Activated CD8-positive, alpha-beta memory T cell treated with anti-CD3 and anti-CD28 coated beads, Interleukin-2, amount 10 ng/mL, durations not matched to agents 7 days and 5 days (primary cell): Measurements from ENCODE around the gene CCDC148. TPM values are rescaled to one million over a fixed set of nuclear protein-coding genes. Genes with fewer than 3 reads are reported as not detected.

Source experiments
- ATAC-seq: fragments of 150-1000 bp; cut with Tn5 transposase; one replicate; pipeline ENCODE4 v1.10.0; 2021; ENCODE audit warnings: moderate library complexity
- CTCF ChIA-PET: fragments of 350-600 bp; sonication (Branson Sonifier 250); formaldehyde crosslinking; loops from one replicate; lab custom pipeline; 2021; ENCODE audit warnings: antibody characterized with exemption; lab: Charles Lee
- DNase-seq: peaks from one replicate; pipeline ENCODE4 v3.0.0-alpha.2; 2020
- H3K27ac Mint-ChIP-seq: one replicate; pipeline ENCODE4 v1.8.0; 2021; ENCODE audit warnings: mild to moderate bottlenecking, mixed read lengths
- H3K27me3 Mint-ChIP-seq: one replicate; pipeline ENCODE4 v1.8.0; 2021; ENCODE audit warnings: mixed read lengths
- H3K36me3 Mint-ChIP-seq: one replicate; pipeline ENCODE4 v1.8.0; 2021; ENCODE audit warnings: mild to moderate bottlenecking, mixed read lengths
- H3K4me1 Mint-ChIP-seq: one replicate; pipeline ENCODE4 v1.8.0; 2021; ENCODE audit warnings: mixed read lengths
- H3K4me3 Mint-ChIP-seq: one replicate; pipeline ENCODE4 v1.8.0; 2021; ENCODE audit warnings: mild to moderate bottlenecking, moderate library complexity, mixed read lengths
- H3K9me3 Mint-ChIP-seq: one replicate; pipeline ENCODE4 v1.8.0; 2022; ENCODE audit warnings: low read depth, mixed read lengths
- total RNA-seq, 2 experiments: library from RNA; stranded (reverse); gene quantifications; one replicate each; pipeline ENCODE4 v1.2.3, GENCODE V29; 2021

The CCDC148 gene
- total RNA-seq, 2 experiments from 2014 or later: not detected

DNA sequence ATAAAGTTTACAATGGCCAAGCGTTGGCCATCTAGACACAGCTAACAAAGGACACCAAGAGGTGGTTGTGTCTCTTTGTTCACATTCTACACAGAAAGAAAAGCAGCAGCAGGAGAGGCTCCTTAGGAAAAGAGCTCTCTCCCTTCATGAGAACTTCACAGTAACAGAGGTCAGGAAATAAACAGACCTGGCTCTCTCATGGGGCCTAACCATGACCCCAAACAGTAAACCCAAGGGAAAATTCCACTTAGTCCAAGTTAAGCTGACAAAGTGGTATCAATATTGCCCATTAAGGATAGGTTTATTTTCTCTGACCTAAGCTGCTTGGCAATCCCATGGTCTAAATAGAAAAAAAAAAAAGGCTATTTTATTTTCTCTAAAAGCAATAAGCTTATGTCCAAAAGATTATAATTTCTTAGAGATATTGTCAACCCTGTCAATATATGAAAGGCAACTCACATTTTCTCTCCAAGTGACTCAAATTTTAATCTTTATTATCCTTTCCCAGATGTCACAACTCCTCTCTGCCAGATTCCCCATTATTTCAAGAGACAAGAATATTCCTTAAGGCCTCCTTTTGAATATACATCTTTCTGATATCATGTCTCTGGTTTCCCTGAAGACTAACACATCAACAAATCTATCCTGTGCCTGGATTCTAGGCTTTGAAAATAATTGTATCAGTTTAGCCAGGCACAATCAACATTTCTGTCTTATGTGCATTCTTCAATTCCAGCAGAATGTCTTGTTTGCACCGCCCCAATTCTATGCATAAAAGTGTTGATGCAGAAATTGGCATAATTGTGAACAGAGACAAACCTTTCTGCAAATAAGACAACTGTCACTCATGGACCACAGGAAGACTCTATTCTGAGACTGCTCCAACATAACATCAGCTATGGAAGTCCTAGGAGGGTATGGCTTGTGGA is 263.8 kb downstream of the CCDC148 start:
- DNase-seq (no peak), ATAC-seq (no peak)
- no peak overlapping the region for H3K4me3 Mint-ChIP-seq
- peaks cover 11% of the 10 kb centered on the region for H3K4me1 Mint-ChIP-seq
- no peak overlapping the region for H3K27ac Mint-ChIP-seq
- no peaks in the 10 kb centered on the region for H3K36me3 Mint-ChIP-seq
- CTCF ChIA-PET: no interaction called here
- H3K9me3 Mint-ChIP-seq: no peaks in the 10 kb centered on the region
- peaks cover 28% of the 10 kb centered on the region for H3K27me3 Mint-ChIP-seq

- H3K27me3 Mint-ChIP-seq: peaks cover 18% of the 10 kb centered on the region
- no peak overlapping the region for H3K4me3 Mint-ChIP-seq
- peaks cover 11% of the 10 kb centered on the region for H3K4me1 Mint-ChIP-seq
- H3K36me3 Mint-ChIP-seq: no peaks in the 10 kb centered on the region
- DNase-seq (no peak), ATAC-seq (no peak)
- no peaks in the 10 kb centered on the region for H3K9me3 Mint-ChIP-seq
- CTCF ChIA-PET: interaction anchor here (0.9 to 1.4 kb wide), 2 partner anchors 157 to 554 kb away, joined by 3 read pairs; no protein-coding TSS in a partner anchor
- H3K27ac Mint-ChIP-seq: no peak overlapping the region
Measured at GRCh38 chr2:158191076-158191895, 265.3 kb downstream of the CCDC148 start.

DNA sequence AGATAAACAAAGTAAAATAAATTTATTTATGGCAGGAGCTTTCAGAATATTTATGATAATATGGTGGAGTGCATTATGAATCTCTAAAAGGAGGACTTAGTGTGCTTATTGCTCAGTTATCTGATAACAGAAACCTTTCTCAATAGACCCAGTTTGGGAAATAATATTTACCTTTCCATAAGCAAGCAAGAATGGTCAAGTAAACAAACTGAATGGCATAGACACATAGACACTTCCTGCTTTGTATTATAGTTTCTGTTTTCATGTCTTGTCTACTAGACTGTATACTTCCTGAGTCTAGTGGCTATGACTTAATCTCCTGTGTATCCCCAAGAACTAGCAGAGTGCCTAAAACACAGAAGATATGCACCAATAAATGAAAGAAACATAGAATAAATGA is 267.0 kb downstream of the CCDC148 start:
- peaks cover 11% of the 10 kb centered on the region for H3K27me3 Mint-ChIP-seq
- H3K27ac Mint-ChIP-seq: no peak overlapping the region
- no peak for ATAC-seq
- CTCF ChIA-PET: no interaction called here
- H3K36me3 Mint-ChIP-seq: no peaks in the 10 kb centered on the region
- H3K9me3 Mint-ChIP-seq: no peaks in the 10 kb centered on the region
- H3K4me1 Mint-ChIP-seq: peaks cover 11% of the 10 kb centered on the region
- H3K4me3 Mint-ChIP-seq: no peak overlapping the region
- no peak for DNase-seq

DNA sequence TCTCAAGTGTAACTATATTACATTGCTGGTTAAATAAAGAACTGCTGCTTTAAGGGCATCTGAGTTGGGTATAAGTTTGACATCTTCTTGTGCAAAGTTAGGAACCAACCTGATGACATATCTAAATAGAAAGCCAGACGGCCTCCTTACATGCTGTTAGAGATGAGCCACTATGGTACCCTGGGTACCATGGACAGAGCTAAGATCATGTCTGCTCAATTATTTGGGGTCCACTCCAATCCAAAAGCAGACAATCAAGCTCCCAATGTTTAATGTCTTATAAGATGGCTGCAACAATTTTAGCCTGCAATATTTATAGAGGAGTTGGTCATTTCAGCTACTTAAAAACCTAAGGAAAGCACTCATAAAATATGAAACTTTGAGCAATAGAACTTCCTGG is 268.6 kb downstream of the CCDC148 start:
- Mint-ChIP-seq H3K36me3 (no peaks in the 10 kb centered on the region), H3K4me3 (no peak overlapping the region), H3K9me3 (no peaks in the 10 kb centered on the region), H3K4me1 (peaks cover 11% of the 10 kb centered on the region), H3K27me3 (peaks cover 6% of the 10 kb centered on the region), H3K27ac (no peak overlapping the region)
- DNase-seq (no peak), ATAC-seq (no peak)
- CTCF ChIA-PET: no interaction called here

- Mint-ChIP-seq H3K36me3 (no peaks in the 10 kb centered on the region), H3K27ac (no peak overlapping the region), H3K27me3 (peaks cover 7% of the 10 kb centered on the region), H3K4me1 (peaks cover 4% of the 10 kb centered on the region), H3K9me3 (no peaks in the 10 kb centered on the region), H3K4me3 (no peak overlapping the region)
- DNase-seq (no peak), ATAC-seq (no peak)
- CTCF ChIA-PET: no interaction called here
Measured at GRCh38 chr2:158184556-158185343, 271.8 kb downstream of the CCDC148 start.

GRCh38 chr2:158184001-158184400 is 272.6 kb downstream of the CCDC148 start:
- peaks cover 7% of the 10 kb centered on the region for H3K27me3 Mint-ChIP-seq
- H3K4me1 Mint-ChIP-seq: no peaks in the 10 kb centered on the region
- no peaks in the 10 kb centered on the region for H3K36me3 Mint-ChIP-seq
- H3K9me3 Mint-ChIP-seq: no peaks in the 10 kb centered on the region
- no peak for DNase-seq
- H3K4me3 Mint-ChIP-seq: no peak overlapping the region
- ATAC-seq: no peak
- H3K27ac Mint-ChIP-seq: no peak overlapping the region
- CTCF ChIA-PET: no interaction called here

- Mint-ChIP-seq H3K36me3 (no peaks in the 10 kb centered on the region), H3K9me3 (no peaks in the 10 kb centered on the region), H3K4me1 (no peaks in the 10 kb centered on the region), H3K4me3 (no peak overlapping the region), H3K27me3 (peaks cover 16% of the 10 kb centered on the region), H3K27ac (no peak overlapping the region)
- ATAC-seq (no peak), DNase-seq (no peak)
- CTCF ChIA-PET: no interaction called here
Measured at GRCh38 chr2:158182676-158183295, 273.8 kb downstream of the CCDC148 start.

DNA sequence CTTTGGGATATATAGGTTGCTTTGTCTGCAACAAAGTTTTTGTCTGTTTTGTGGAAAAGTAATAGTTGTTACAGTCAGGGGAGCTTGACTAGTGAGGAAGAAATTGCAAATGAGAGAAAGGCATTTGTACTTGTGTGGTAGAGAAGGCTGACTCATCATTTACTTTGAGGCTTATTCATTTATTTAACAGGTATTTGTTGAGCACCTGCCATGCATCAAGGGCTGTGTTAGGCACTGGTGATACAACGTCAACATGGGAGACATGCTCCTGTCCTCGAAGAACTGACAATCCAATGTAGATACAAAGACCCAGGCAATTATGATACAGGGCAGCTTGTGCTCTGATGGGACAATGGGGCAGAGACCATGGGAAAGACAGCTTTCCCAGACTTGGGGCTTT is 275.4 kb downstream of the CCDC148 start:
- Mint-ChIP-seq H3K4me3 (no peak overlapping the region), H3K4me1 (no peaks in the 10 kb centered on the region), H3K27ac (no peak overlapping the region), H3K9me3 (no peaks in the 10 kb centered on the region), H3K27me3 (peaks cover 16% of the 10 kb centered on the region), H3K36me3 (no peaks in the 10 kb centered on the region)
- DNase-seq (no peak), ATAC-seq (no peak)
- CTCF ChIA-PET: no interaction called here

DNA sequence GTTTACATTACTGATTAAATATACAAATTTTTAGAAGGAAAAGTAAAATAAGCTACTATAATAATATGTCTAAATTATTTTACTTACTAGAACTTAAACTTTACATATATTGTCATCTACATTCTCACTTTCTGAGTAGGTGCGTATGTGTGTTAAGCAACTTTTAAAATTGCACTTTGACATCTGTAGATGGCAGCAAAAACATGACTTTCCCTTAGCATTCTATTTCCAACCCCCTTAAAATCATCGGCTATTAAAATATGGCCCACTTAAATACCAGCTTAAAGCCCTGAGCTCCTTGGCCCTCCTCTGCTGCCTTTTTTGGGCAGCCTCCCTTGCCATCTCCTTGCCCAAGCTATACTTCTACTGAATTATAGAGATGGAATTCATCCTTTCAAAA is 276.9 kb downstream of the CCDC148 start:
- no peak for ATAC-seq

GRCh38 chr2:158178646-158179045 is 277.9 kb downstream of the CCDC148 start:
- peaks cover 17% of the 10 kb centered on the region for H3K27me3 Mint-ChIP-seq
- ATAC-seq (no peak), DNase-seq (no peak)
- CTCF ChIA-PET: no interaction called here
- H3K36me3 Mint-ChIP-seq: no peaks in the 10 kb centered on the region
- H3K4me1 Mint-ChIP-seq: no peaks in the 10 kb centered on the region
- no peak overlapping the region for H3K4me3 Mint-ChIP-seq
- no peak overlapping the region for H3K27ac Mint-ChIP-seq
- H3K9me3 Mint-ChIP-seq: no peaks in the 10 kb centered on the region

More for the DNA sequence above, 276.9 kb downstream of the CCDC148 start:
- H3K27ac Mint-ChIP-seq: no peak overlapping the region
- CTCF ChIA-PET: interaction anchor here (1.5 kb wide), 1 partner anchor 574 kb away, joined by 5 read pairs; no protein-coding TSS in a partner anchor
- DNase-seq: no peak
- H3K4me1 Mint-ChIP-seq: no peaks in the 10 kb centered on the region
- no peak overlapping the region for H3K4me3 Mint-ChIP-seq
- no peaks in the 10 kb centered on the region for H3K36me3 Mint-ChIP-seq
- no peaks in the 10 kb centered on the region for H3K9me3 Mint-ChIP-seq
- H3K27me3 Mint-ChIP-seq: peaks cover 17% of the 10 kb centered on the region

DNA sequence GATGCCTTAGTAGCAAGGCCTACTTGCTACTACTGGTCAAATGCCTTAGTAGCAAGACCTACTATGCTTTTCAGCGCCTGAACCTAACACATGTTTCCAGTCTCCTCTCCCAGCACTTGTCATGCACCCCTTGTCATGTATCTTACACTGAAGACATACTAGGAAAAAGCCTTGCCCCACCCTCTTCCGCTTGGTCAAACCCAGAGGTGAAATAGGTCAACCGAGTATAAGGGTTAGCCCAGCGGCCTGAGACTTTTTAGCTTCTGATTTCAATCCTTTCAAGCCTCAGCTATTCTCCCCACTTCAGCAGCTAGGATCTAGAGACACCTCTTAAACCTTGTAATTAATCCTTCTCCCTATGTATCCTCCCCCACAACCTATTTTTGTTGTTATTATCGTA is 281.6 kb downstream of the CCDC148 start:
- Mint-ChIP-seq H3K9me3 (no peaks in the 10 kb centered on the region), H3K27ac (no peak overlapping the region), H3K4me1 (no peaks in the 10 kb centered on the region), H3K36me3 (no peaks in the 10 kb centered on the region), H3K4me3 (no peak overlapping the region), H3K27me3 (peaks cover 21% of the 10 kb centered on the region)
- CTCF ChIA-PET: no interaction called here
- DNase-seq: no peak
- ATAC-seq: no peak

- H3K27ac Mint-ChIP-seq: no peak overlapping the region
- H3K4me3 Mint-ChIP-seq: no peak overlapping the region
- ATAC-seq: no peak
- H3K27me3 Mint-ChIP-seq: peaks cover 24% of the 10 kb centered on the region
- CTCF ChIA-PET: no interaction called here
- H3K9me3 Mint-ChIP-seq: no peaks in the 10 kb centered on the region
- no peak for DNase-seq
- no peaks in the 10 kb centered on the region for H3K4me1 Mint-ChIP-seq
- H3K36me3 Mint-ChIP-seq: no peaks in the 10 kb centered on the region
Measured at GRCh38 chr2:158174495-158174894, 282.1 kb downstream of the CCDC148 start.

- no peak for ATAC-seq
- Mint-ChIP-seq H3K36me3 (no peaks in the 10 kb centered on the region), H3K4me3 (no peak overlapping the region), H3K4me1 (no peaks in the 10 kb centered on the region), H3K27me3 (peaks cover 15% of the 10 kb centered on the region), H3K27ac (no peak overlapping the region), H3K9me3 (no peaks in the 10 kb centered on the region)
- no peak for DNase-seq
- CTCF ChIA-PET: interaction anchor here (0.9 kb wide), 1 partner anchor 226 kb away, joined by 3 read pairs; no protein-coding TSS in a partner anchor
Measured at GRCh38 chr2:158172719-158173118, 283.8 kb downstream of the CCDC148 start.
